Astrocyte (in vitro differentiated cells and primary cell): Measurements from ENCODE around the gene CDSN. TPM values are rescaled to one million over a fixed set of nuclear protein-coding genes. Genes with fewer than 3 reads are reported as not detected.

Experiments used
- DNase-seq: peaks from one replicate; pipeline ENCODE4 v3.0.0-alpha.2; 2010; ENCODE audit warnings: low read depth
- FAIRE-seq: peaks from 2 replicates; lab custom pipeline; 2011; peaks lifted over from hg19 to GRCh38; lab: Jason Lieb, UNC
- H2AFZ ChIP-seq: 2 replicates; pipeline ENCODE4 v1.6.0; 2012; ENCODE audit warnings: low read depth, low read length, inconsistent platforms
- H3K27ac ChIP-seq: 2 replicates; pipeline ENCODE4 v1.5.1; 2011; ENCODE audit warnings: low read depth, low read length, inconsistent platforms
- H3K27me3 ChIP-seq: 2 replicates; pipeline ENCODE4 v1.6.0; 2011; ENCODE audit warnings: low read length, inconsistent platforms; ENCODE audit not compliant: insufficient read depth
- H3K36me3 ChIP-seq: 2 replicates; pipeline ENCODE4 v1.5.1; 2011; ENCODE audit warnings: low read length, inconsistent platforms; ENCODE audit not compliant: insufficient read depth
- H3K4me1 ChIP-seq: 2 replicates; pipeline ENCODE4 v1.5.1; 2011; ENCODE audit warnings: low read length, inconsistent platforms; ENCODE audit not compliant: insufficient read depth
- H3K4me2 ChIP-seq: 2 replicates; pipeline ENCODE4 v1.6.0; 2012; ENCODE audit warnings: low read length, inconsistent platforms
- H3K4me3 ChIP-seq: 2 replicates; pipeline ENCODE4 v1.5.1; 2011; ENCODE audit warnings: low read depth, mild to moderate bottlenecking, low read length, inconsistent platforms; ENCODE audit not compliant: insufficient read depth
- H3K79me2 ChIP-seq: 2 replicates; pipeline ENCODE4 v1.6.0; 2012; ENCODE audit warnings: mild to moderate bottlenecking, low read length, inconsistent platforms; ENCODE audit not compliant: insufficient read depth
- H3K9ac ChIP-seq: 2 replicates; pipeline ENCODE4 v1.6.0; 2012; ENCODE audit warnings: mild to moderate bottlenecking, low read length, inconsistent platforms
- H3K9me3 ChIP-seq: 2 replicates; pipeline ENCODE4 v1.5.1; 2012; ENCODE audit warnings: low read depth, mild to moderate bottlenecking, low read length, inconsistent platforms; ENCODE audit not compliant: insufficient read depth
- H4K20me1 ChIP-seq: 2 replicates; pipeline ENCODE4 v1.6.0; 2012; ENCODE audit warnings: low read length, inconsistent platforms; ENCODE audit not compliant: insufficient read depth
- H3K27ac Mint-ChIP-seq: one replicate; pipeline ENCODE4 v1.8.0; 2021; ENCODE audit warnings: mild to moderate bottlenecking, mixed read lengths; ENCODE audit not compliant: unreplicated experiment
- H3K27me3 Mint-ChIP-seq: one replicate; pipeline ENCODE4 v1.8.0; 2021; ENCODE audit warnings: low read depth, mixed read lengths; ENCODE audit not compliant: unreplicated experiment
- H3K36me3 Mint-ChIP-seq: one replicate; pipeline ENCODE4 v1.8.0; 2021; ENCODE audit warnings: low read depth, mixed read lengths; ENCODE audit not compliant: unreplicated experiment
- H3K4me1 Mint-ChIP-seq: one replicate; pipeline ENCODE4 v1.8.0; 2021; ENCODE audit warnings: low read depth, mixed read lengths; ENCODE audit not compliant: unreplicated experiment
- H3K4me3 Mint-ChIP-seq: one replicate; pipeline ENCODE4 v1.8.0; 2021; ENCODE audit warnings: mild to moderate bottlenecking, moderate library complexity, mixed read lengths; ENCODE audit not compliant: unreplicated experiment
- H3K9me3 Mint-ChIP-seq: one replicate; pipeline ENCODE4 v1.8.0; 2021; ENCODE audit warnings: mild to moderate bottlenecking, mixed read lengths; ENCODE audit not compliant: unreplicated experiment
- EZH2 ChIP-seq: IDR thresholded peaks from 2 replicates; pipeline ENCODE4 v1.6.1; 2012; ENCODE audit warnings: mild to moderate bottlenecking, low read length, inconsistent platforms; ENCODE audit not compliant: insufficient read depth
- total RNA-seq: library from RNA; stranded (reverse); gene quantifications from 2 replicates; pipeline ENCODE4 v1.2.1, GENCODE V29; 2021
- TF ChIP-seq, protein P1 (sequence below): IDR thresholded peaks from 2 replicates; pipeline ENCODE4 v1.5.1; 2011; ENCODE audit warnings: low read depth, mild to moderate bottlenecking, inconsistent platforms, low read length, moderate library complexity; ENCODE audit not compliant: insufficient read depth

The CDSN gene
- total RNA-seq, 1 donor from 2014 or later: 0.27 TPM

DNA sequence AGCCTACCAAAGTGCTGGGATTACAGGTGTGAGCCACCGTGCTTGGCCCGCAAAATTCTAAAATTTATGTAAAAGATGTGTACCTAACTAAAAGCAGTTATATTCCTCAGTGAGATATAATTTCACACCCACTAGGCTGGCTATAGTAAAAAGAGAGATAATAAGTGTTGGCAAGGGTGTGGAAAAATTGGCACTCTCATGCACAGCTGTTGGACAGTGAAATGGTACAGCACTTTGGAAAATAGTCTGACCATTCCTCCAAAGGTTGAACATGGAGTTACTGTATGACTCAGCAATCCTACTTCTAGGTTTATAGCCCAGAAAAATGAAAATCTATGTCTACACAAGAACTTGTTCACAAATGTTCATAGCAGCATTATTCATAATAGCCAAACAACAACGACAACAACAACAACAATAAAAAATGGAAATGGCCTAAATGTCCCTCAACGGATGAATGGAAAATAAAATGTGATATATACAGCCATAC is 21.8 kb downstream of the CDSN start:
- Mint-ChIP-seq H3K4me1 (peaks cover 6% of the 10 kb centered on the region), H3K27ac (no peak overlapping the region), H3K9me3 (peaks cover 4% of the 10 kb centered on the region), H3K27me3 (peaks cover 4% of the 10 kb centered on the region), H3K4me3 (no peak overlapping the region), H3K36me3 (no peaks in the 10 kb centered on the region)
- H3K36me3 ChIP-seq: no peaks in the 10 kb centered on the region
- no peak overlapping the region for H2AFZ ChIP-seq
- H3K4me2 ChIP-seq: no peak overlapping the region
- no peaks in the 10 kb centered on the region for H3K27me3 ChIP-seq
- H3K9ac ChIP-seq: no peak overlapping the region
- no peaks in the 10 kb centered on the region for H3K79me2 ChIP-seq
- DNase-seq (no peak), FAIRE-seq (no peak)
- H4K20me1 ChIP-seq: no peaks in the 10 kb centered on the region
- no peak overlapping the region for H3K27ac ChIP-seq
- H3K9me3 ChIP-seq: no peaks in the 10 kb centered on the region
- TF ChIP-seq EZH2: no peak
- TF ChIP-seq, protein P1, sequence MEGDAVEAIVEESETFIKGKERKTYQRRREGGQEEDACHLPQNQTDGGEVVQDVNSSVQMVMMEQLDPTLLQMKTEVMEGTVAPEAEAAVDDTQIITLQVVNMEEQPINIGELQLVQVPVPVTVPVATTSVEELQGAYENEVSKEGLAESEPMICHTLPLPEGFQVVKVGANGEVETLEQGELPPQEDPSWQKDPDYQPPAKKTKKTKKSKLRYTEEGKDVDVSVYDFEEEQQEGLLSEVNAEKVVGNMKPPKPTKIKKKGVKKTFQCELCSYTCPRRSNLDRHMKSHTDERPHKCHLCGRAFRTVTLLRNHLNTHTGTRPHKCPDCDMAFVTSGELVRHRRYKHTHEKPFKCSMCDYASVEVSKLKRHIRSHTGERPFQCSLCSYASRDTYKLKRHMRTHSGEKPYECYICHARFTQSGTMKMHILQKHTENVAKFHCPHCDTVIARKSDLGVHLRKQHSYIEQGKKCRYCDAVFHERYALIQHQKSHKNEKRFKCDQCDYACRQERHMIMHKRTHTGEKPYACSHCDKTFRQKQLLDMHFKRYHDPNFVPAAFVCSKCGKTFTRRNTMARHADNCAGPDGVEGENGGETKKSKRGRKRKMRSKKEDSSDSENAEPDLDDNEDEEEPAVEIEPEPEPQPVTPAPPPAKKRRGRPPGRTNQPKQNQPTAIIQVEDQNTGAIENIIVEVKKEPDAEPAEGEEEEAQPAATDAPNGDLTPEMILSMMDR: no peak
- H3K4me3 ChIP-seq: no peak overlapping the region
- H3K4me1 ChIP-seq: no peaks in the 10 kb centered on the region

DNA sequence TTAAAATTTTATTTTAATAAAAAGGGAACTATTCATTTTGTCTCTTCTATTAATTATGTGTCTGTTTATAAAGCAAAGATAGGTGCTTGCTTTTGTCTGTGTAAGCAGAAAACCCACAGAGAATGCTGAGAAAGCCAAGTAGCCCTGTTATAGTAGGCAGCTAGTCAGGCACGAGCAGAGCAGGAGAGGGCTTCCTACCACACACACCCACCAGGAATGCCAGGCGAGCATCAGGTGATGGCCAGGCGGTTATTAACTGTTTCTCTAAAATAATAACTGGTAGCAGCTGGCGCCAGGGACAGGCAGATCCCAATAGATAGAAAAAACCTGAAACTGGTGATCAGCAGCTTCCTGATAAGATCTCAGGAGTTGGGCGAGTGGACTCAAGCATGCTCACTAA is 23.6 kb downstream of the CDSN start:
- no peaks in the 10 kb centered on the region for H3K36me3 ChIP-seq
- no peaks in the 10 kb centered on the region for H3K27me3 ChIP-seq
- FAIRE-seq: no peak
- Mint-ChIP-seq H3K4me3 (no peak overlapping the region), H3K36me3 (no peaks in the 10 kb centered on the region), H3K4me1 (peaks cover 3% of the 10 kb centered on the region), H3K27me3 (peaks cover 4% of the 10 kb centered on the region), H3K9me3 (peaks cover 4% of the 10 kb centered on the region), H3K27ac (no peak overlapping the region)
- H3K27ac ChIP-seq: no peak overlapping the region
- no peak for DNase-seq
- H3K4me2 ChIP-seq: no peak overlapping the region
- no peaks in the 10 kb centered on the region for H3K9me3 ChIP-seq
- no peak overlapping the region for H3K9ac ChIP-seq
- H2AFZ ChIP-seq: no peak overlapping the region
- no peaks in the 10 kb centered on the region for H3K79me2 ChIP-seq
- H3K4me1 ChIP-seq: no peaks in the 10 kb centered on the region
- no peaks in the 10 kb centered on the region for H4K20me1 ChIP-seq
- TF ChIP-seq, protein P1: no peak
- TF ChIP-seq EZH2: no peak
- no peak overlapping the region for H3K4me3 ChIP-seq

GRCh38 chr6:31096215-31096614 is 24.0 kb downstream of the CDSN start:
- Mint-ChIP-seq H3K4me1 (peaks cover 3% of the 10 kb centered on the region), H3K27ac (no peak overlapping the region), H3K4me3 (no peak overlapping the region), H3K36me3 (no peaks in the 10 kb centered on the region), H3K9me3 (peaks cover 4% of the 10 kb centered on the region), H3K27me3 (peaks cover 4% of the 10 kb centered on the region)
- H3K9me3 ChIP-seq: no peaks in the 10 kb centered on the region
- no peak overlapping the region for H2AFZ ChIP-seq
- H3K79me2 ChIP-seq: no peaks in the 10 kb centered on the region
- DNase-seq (no peak), FAIRE-seq (no peak)
- H3K4me1 ChIP-seq: no peaks in the 10 kb centered on the region
- no peaks in the 10 kb centered on the region for H3K27me3 ChIP-seq
- no peak overlapping the region for H3K9ac ChIP-seq
- H3K4me3 ChIP-seq: no peak overlapping the region
- no peak overlapping the region for H3K27ac ChIP-seq
- H3K4me2 ChIP-seq: no peak overlapping the region
- TF ChIP-seq, protein P1: no peak
- no peak for TF ChIP-seq EZH2
- H4K20me1 ChIP-seq: no peaks in the 10 kb centered on the region
- no peaks in the 10 kb centered on the region for H3K36me3 ChIP-seq
